Measurements from ENCODE around the gene PSMD5. TPM values are rescaled to one million over a fixed set of nuclear protein-coding genes. Genes with fewer than 3 reads are reported as not detected.
A peak's percentile ranks its signal among the peaks of the same experiment; 100 is the strongest.

The PSMD5 gene
- total and polyA plus RNA-seq, 2 of the 4 experiments (the other 2 are of a cell fraction) = 25.6 to 26.1 TPM

DNA sequence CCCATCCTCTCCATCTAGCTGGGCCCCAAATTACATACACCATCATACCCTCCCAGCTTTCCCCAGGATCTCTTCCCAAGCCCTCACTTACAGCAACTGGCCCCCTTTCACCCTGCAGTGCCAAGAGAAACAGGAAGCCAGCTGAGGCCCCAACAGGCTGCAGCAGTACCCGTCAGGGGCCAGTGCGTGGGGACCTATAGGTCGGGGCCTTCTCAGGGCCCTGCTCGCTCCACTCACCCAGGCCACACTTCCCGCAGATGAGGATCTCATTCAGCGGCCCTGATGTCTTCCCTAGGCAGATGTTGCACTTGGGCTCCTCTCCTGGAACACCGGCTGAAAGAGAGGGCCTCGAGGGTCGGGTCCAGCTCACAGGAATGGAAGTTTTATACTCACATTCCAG lies 27.5 kb upstream of the PSMD5 start:
- Histone ChIP-seq H3K9ac (ENCODE audit: low read depth, low read length) (no peak overlapping the region), H2AFZ (replicated peaks; ENCODE audit: low read length, poor library complexity) (peak overlapping the region; percentile 33), H3K23ac (ENCODE audit: low read depth, low read length) (no peak overlapping the region), H3K27me3 (ENCODE audit: control insufficient read depth, insufficient read depth, low read length) (no peaks in the 10 kb centered on the region), H3K4me3 (ENCODE audit: insufficient read depth, low read depth, low read length) (no peak overlapping the region), H3K27ac (ENCODE audit: insufficient read depth, low read length) (no peak overlapping the region), H3K9me1 (ENCODE audit: insufficient read depth, low read length) (peaks cover 31% of the 10 kb centered on the region), H3K4me1 (ENCODE audit: control insufficient read depth, insufficient read depth, low read length) (peaks cover 10% of the 10 kb centered on the region), H3K56ac (ENCODE audit: extremely low read depth, insufficient read depth, low read length) (no peak overlapping the region), H3K18ac (ENCODE audit: low read depth, low read length) (no peak overlapping the region), H2BK5ac (ENCODE audit: low read depth, low read length, poor library complexity, severe bottlenecking) (no peak overlapping the region), H2AK5ac (ENCODE audit: low read depth, low read length) (no peak overlapping the region), H2BK120ac (ENCODE audit: low read depth, low read length) (0 out of 2 replicates have a peak overlapping the region, but pooled peaks have one; percentile 25), H4K8ac (ENCODE audit: low read depth in 2 of 2, low read length in 2 of 2) (no peak overlapping the region; a peak in 2 of 4 replicates), H3K4me2 (ENCODE audit: low read depth, low read length) (no peak overlapping the region), H2BK20ac (ENCODE audit: low read depth, low read length) (no peak overlapping the region), H3K4ac (ENCODE audit: low read depth, low read length) (no peak overlapping the region), H3K9me3 (ENCODE audit: control insufficient read depth, insufficient read depth, low read length) (no peaks in the 10 kb centered on the region), H3K14ac (replicated peaks; ENCODE audit: low read depth, low read length) (no peak overlapping the region), H4K91ac (ENCODE audit: insufficient read depth, low read depth, low read length) (no peak overlapping the region), H4K5ac (ENCODE audit: low read depth, low read length) (no peak overlapping the region), H2BK15ac (ENCODE audit: low read depth, low read length) (no peak overlapping the region), H2AK9ac (replicated peaks; ENCODE audit: low read depth, low read length, poor library complexity) (peak overlapping the region; percentile 98), H4K20me1 (ENCODE audit: insufficient read depth, low read length) (no peaks in the 10 kb centered on the region), H3K36me3 (ENCODE audit: control insufficient read depth, insufficient read depth, low read length) (peaks cover 31% of the 10 kb centered on the region), H3K79me1 (ENCODE audit: low read depth in 1 of 2, low read length in 2 of 2) (peaks cover 14 to 53% of the 10 kb centered on the region in 2 experiments)
- BruUV-seq (replicated peaks) = no TSS peak
- dilution Hi-C loops (cut with HindIII; ENCODE audit: low sequenced_read_pairs, unreplicated experiment) (no loop called here), intact Hi-C loops (cut with micrococcal nuclease) (no loop called here), in situ Hi-C loops (cut with MboI; ENCODE audit: low sequenced_read_pairs) (loop anchor here (5.0 kb wide), 1 partner anchor 67 kb away; no protein-coding TSS in a partner anchor)
- TF ChIP-seq, protein P1, sequence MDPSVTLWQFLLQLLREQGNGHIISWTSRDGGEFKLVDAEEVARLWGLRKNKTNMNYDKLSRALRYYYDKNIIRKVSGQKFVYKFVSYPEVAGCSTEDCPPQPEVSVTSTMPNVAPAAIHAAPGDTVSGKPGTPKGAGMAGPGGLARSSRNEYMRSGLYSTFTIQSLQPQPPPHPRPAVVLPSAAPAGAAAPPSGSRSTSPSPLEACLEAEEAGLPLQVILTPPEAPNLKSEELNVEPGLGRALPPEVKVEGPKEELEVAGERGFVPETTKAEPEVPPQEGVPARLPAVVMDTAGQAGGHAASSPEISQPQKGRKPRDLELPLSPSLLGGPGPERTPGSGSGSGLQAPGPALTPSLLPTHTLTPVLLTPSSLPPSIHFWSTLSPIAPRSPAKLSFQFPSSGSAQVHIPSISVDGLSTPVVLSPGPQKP (IDR thresholded peaks at IDR 0.05; ENCODE audit: borderline replicate concordance, low read depth, low read length) = no peak
- TF ChIP-seq SMC3 (IDR thresholded peaks at IDR 0.05; ENCODE audit: low read depth, low read length) (no peak), CEBPB (IDR thresholded peaks at IDR 0.05; ENCODE audit: low read depth, low read length) (no peak), CHD1 (IDR thresholded peaks at IDR 0.05; ENCODE audit: low read depth, low read length) (no peak), MAFK (IDR thresholded peaks at IDR 0.05; ENCODE audit: low read depth, low read length) (no peak), RFX5 (IDR thresholded peaks at IDR 0.05; ENCODE audit: low read depth, low read length) (no peak), RCOR1 (IDR thresholded peaks at IDR 0.05; ENCODE audit: insufficient replicate concordance, low read length) (no peak), FOS (IDR thresholded peaks at IDR 0.05; ENCODE audit: low read depth, low read length) (no peak), MXI1 (IDR thresholded peaks at IDR 0.05; ENCODE audit: borderline replicate concordance, low read depth, low read length) (no peak), MAZ (IDR thresholded peaks at IDR 0.05; ENCODE audit: borderline replicate concordance, low read depth, low read length) (no peak)
- CTCF ChIA-PET = interaction anchor here (0.7 kb wide), 1 partner anchor 306 kb away, joined by 3 read pairs; no protein-coding TSS in a partner anchor
- ATAC-seq (ENCODE audit: low read depth) (no peak), DNase-seq (no peak)
- POLR2A ChIA-PET (ENCODE audit: unreplicated experiment) = no interaction called here
- WGBS, 2 experiments (ENCODE audit: extremely low coverage in 2 of 2, insufficient read length in 1 of 2) = 74% methylated on average over 4 of the region's 9 CpGs; no CpG with 5 or more reads in 1 of the 2 experiments

All from IMR-90 (cell line).